ENCODE data around the gene SYNE3.
A peak's percentile ranks its signal among the peaks of the same experiment; 100 is the strongest.

Gene SYNE3

GRCh38 chr14:95487669-95488084 lies 28.8 kb downstream of the SYNE3 start:
- no peak for DNase-seq

- DNase-seq = no peak
Measured at GRCh38 chr14:95486875-95487668, 29.4 kb downstream of the SYNE3 start.

DNA sequence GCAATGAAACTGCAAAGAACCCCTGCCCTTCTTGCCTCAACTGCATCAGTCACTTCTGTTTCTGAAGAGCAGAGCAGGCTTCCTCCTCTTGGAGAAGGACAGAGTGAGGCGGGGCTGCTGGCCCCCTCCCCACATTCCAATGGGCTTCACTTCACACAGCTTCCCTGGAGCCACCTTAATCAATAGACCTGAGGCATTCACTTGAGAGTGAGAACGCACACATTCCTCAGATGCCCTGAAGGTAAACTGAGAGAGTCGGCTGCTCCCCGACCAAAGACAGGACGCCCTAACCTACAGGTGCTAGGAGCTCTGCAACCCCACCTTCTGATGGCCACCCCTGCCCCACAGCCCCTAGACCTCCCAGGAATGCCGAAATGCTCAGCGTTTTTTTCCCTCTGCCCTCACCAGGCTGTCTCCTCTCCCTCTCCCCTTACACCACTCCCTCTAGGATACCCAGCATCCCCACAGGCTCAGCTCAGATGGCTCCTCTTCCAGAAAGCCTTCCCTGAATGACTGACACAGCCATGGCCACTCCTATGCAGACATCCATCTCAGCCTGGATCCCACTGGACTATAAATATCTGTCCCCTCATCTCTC lies 31.1 kb downstream of the SYNE3 start:
- no peak for DNase-seq

- DNase-seq = no peak
Measured at GRCh38 chr14:95484296-95484695, 32.2 kb downstream of the SYNE3 start.

DNA sequence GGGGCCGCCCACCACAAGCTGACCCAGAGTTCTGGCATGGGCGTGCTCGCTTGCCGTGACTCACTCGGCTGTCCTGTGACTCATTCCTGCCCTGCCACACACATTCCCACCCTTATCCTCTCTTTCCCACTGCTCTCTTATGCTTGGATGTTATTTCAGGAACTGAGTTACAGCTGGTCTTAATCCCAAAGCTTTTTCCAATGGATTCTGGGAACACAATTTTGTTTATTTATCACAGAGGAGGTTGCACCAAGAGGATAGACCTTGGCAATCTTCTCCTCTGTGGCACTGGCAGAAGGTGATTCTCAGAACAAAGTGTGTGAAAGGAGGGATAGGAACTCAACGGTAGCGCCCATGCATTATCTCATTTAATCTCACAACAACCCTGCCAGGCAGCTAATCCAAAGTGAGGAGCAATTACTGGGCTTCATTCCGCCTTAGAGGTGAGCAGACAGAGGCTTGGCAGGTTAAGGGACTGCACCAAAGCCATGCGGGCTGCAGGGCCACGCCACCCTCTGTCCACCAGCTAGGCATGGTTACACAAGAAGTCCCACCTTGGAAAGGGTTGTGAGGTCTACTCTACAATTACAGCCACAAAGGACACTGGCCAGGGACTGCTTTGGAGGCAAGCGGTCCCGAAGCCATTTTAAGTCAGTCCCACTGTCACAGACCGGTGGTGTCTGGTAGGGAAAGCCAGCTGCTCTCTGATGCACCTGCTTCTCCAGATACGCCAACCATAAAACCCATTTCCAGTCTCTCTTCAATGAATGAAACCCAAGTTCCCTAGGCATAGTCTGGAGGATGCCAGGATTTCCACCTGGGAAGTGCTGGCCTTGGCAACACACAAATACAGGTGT lies 32.9 kb downstream of the SYNE3 start:
- no peak for DNase-seq

DNA sequence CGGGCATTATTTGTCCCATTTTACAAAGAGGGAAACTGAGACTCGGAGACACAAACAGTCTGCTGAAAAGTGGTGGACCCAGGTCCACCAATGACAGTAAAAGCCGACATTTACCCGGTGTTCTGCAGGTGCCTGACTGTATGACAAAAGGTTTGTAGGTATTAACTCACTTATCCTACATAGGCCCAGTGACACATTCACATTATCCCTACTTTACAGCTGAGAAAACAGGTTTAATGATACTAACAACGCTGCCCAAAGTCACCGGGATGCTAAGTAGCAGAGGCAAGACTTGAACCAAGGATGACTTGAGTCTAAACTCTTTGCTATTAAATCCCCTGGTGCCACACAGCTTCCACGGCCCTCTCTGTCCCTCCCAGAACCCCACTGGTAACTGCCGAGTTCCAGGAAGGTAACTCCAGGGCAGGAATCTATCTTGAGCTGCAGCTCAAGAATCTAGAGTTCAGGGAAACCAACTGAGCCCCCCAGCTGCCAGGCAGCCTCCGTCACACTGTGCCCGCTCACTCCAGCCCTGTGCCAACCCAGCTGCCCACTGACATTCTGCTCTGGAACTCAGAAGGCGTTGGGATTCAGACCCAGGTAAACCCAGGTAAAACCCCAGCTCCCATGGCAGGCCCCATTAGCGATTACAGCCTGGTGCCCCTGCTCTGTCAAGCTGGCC lies 33.7 kb downstream of the SYNE3 start:
- DNase-seq = no peak

DNA sequence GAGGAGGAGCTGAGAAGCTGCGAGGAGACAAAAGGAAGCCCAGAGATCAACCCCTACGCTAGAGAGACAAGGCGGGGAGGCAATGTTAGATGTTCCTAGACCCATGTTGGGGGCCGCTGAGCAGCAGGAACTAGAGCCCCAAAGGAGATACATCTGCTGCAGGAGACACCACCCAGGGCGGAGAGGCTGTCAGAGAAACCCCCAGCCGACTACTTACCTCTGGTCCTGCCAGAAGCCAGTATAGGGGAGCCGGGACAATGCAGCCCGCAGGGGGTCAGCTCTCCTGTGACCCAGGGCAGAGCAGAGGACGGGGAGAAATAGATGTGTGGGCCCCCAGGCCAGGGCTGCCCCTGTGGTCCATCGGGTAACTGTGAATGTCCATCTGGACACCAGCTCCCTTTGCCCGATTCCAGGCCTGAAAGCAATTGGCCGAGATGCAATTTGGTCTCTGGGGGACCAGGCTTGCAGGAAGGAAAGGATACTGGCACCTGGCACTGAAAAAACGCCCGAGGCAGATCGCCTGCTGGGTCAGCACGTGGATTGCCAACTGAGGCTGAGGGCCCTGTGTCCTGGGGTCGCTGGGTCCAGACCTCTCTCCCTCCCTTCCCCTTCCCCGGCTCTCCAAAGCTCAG lies 34.9 kb downstream of the SYNE3 start:
- no peak for DNase-seq

DNA sequence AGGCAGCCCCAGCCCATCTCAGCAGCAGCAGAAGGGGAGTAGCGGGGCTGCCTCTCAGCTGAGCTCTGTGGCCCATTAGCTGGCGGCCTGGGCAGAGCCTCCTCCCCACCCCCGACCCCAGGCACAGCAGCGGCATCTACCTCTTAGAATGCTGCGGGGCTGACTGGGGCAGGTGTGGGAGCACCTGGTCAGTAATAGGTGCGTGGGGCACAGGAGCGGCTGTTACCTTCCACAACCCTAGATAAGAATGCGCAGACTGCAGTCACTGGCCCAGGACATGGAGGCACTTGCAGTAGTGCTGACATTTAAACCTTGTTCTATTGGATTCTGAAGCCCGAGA lies 35.6 kb downstream of the SYNE3 start:
- DNase-seq = no peak

GRCh38 chr14:95480109-95480886 lies 36.2 kb downstream of the SYNE3 start:
- no peak for DNase-seq

- DNase-seq = no peak
Measured at GRCh38 chr14:95479494-95479893, 37.0 kb downstream of the SYNE3 start.

DNA sequence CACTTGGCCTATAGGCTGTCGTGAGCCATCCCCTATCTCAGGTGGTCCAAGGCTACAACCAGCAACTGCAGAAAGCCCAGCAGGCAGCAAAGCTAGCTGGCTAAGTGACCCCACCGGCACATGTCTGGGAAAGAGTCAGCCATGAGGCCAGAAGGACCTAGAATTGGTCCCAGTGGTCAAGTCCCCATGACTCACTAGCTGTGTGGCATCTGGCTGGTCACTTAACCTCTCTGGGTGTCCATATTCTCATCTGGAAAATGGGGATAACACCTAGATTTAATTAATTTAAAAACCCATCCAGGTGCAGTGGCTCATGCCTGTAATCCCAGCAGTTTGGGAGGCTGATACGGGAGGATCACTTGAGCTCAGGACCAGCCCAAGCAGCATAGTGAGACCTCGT lies 37.6 kb downstream of the SYNE3 start:
- no peak for DNase-seq

GRCh38 chr14:95478309-95478708 lies 38.1 kb downstream of the SYNE3 start:
- no peak for DNase-seq

DNA sequence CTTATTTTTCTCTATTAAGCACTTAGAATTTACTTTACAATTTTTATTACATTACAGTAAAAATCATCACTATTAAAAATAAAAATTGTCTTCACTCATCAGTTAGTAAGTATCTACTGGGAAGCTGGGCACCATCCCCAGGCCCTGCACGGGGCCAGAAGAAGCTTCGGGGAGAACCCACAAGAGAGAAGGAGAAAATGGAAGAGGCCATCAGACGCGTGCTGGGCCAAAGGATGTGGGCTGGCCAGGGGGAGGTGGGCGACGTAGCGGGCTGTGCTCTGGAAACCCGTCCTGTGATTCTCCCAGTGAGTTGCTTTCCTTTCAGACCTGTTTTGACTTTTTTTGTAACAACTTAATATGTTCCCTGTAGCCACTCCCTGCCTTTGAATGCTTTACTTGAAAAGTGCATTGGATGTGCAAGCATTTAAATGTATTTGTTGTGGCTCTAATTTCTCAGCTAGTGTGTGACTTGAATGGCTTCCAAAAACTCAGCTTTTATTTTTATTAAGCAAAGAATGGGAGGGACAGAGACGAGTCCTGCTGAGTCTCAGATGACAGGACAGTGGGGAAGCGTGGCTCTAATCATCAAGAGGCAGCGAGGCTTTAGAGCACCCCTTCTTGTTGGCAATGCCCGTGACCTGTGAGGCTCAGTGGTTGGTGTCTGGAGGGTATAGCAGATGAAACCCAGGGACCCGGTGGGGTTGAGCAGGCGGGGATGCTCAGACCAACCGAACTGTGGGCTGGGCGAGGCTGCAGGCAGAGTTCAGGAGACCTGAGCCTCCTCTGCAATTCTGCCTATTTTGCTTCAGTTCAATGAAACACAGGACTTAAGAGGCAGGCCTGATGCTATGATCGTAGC lies 38.8 kb downstream of the SYNE3 start:
- DNase-seq = no peak

GRCh38 chr14:95476747-95477146 lies 39.7 kb downstream of the SYNE3 start:
- DNase-seq = no peak

GRCh38 chr14:95475540-95476240 lies 40.8 kb downstream of the SYNE3 start:
- DNase-seq = no peak

DNA sequence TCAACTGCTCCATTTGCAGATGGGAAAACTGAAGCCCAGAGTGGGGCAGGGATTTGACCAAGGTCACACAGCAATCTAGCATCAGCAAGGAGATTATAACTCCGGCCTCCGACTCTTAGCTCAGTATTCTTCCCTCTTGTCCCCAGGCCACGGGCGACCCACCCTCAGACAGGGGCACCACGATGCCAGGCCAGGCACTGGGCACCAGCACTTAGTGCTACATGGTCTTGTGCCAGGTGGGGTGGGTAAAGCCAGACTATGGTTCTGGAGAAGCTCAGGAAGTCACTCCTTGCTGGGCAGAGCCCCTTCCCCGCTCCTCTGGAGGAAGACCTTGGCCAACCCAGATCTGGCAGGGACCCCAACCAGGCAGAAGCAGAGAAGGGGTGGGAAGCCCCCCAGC lies 41.5 kb downstream of the SYNE3 start:
- no peak for DNase-seq

DNA sequence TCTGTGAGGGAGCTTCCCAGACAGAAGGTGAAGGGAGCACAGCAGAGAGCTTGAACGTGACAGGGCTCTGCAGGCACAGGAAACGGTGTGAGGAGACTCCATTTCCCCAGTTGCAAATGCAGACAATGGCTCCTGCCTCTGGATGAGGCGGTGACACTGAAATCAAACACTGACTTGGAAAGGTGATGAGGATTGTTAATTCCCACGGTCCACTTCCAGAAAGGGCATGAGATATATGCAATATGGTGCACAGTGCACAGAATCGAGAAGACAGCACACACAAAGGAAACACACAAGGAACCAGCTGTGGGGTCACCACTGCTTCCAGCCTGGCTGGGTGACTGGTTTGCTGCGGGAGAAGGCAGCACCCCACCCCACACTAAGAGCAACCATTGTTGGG lies 42.0 kb downstream of the SYNE3 start:
- DNase-seq = no peak

GRCh38 chr14:95472819-95473251 lies 43.6 kb downstream of the SYNE3 start:
- peak; percentile 6 for DNase-seq

DNA sequence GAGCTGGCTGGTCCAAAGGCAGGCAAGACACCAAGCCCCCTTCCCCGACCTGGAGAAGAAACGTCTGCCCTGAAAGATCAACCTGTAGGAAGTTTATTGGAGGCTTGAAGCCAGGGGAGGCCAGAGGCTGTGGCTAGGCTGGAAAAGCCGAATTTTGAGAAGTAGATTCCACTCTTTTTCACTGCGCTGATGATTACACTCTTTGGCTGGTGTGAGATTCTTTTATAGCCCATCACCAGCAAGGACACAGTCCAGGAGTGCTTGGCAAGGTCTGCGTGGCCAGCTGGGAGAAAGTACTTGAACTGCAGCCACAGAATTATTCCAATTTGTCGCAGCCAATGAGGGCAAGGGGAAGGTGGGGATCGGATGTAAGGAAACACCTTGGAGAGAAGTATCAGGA lies 45.0 kb downstream of the SYNE3 start:
- no peak for DNase-seq

DNA sequence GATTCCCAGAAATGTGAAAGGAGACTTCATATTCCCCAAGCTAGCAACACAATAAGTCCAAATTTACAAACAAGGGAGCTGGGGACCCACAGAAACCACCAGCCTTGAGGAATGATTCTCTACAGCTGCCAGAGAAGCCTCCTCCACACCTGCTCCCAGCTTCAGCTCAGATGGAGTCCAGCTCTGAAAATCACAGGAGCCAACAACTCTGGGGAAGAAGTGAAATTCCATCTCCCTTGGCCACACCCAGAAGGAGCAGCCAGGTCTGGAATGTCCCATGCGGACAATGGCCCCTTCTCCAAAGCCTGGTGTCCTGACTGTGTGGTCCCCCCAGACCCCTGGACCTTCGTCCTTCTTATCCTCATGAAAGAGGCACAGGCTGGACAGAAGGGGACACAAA lies 45.4 kb downstream of the SYNE3 start:
- DNase-seq = no peak

All from GF-D8 (cell line).